ENCODE results near the gene ZNF684.
"Not testable (repeated sequence)": the region's sequence is repeated elsewhere in the genome, so short reads cannot be mapped to it uniquely, and the experiment has no call there.

DNA sequence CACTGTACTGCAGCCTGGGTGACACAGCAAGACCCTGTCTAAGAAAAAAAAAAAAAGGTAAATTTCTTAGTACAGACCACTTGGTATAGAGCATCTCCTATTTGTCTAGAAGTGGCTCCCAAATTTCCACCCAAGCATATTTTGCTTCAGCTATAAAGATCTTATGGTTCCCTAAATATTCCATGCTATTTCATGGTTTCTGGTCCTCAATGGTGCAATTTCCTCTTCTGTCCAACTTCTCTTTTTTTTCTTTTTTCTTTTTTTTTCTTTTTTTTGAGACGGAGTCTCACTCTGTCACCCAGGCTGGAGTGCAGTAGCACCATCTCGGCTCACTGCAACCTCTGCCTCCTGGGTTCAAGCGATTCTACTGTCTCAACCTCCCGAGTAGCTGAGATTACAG lies 28.8 kb upstream of the ZNF684 start:
- TF ChIP-seq POLR2AphosphoS5, CTCF, POLR2A, EP300 (IDR thresholded peaks at IDR 0.05): not testable (repeated sequence)
